ENCODE data around the gene LRFN3.

LRFN3 gene

GRCh38 chr19:35937345-35938281, 1.4 kb downstream of the LRFN3 start:
- H3K9me3 ChIP-seq (ENCODE audit: insufficient read depth, low read depth, low read length) = no peaks in the 10 kb centered on the region
- no CpG with 5 or more reads among the region's 14 CpGs for WGBS (ENCODE audit: extremely low coverage, insufficient coverage, insufficient read length)
- H3K27me3 ChIP-seq (ENCODE audit: insufficient read depth, low read length) = no peaks in the 10 kb centered on the region

GRCh38 chr19:35938282-35939224, 2.4 kb downstream of the LRFN3 start:
- Histone ChIP-seq H2AFZ (ENCODE audit: insufficient read depth, low read length, poor library complexity) (no peak overlapping the region), H3K14ac (ENCODE audit: low read length) (no peak overlapping the region), H2AK5ac (ENCODE audit: low read length) (no peak overlapping the region), H3K18ac (ENCODE audit: low read length) (no peak overlapping the region), H3K27ac (ENCODE audit: low read depth, low read length) (no peak overlapping the region), H3K4me2 (ENCODE audit: low read length) (peak overlapping the region; percentile 94), H3K4me3 (ENCODE audit: low read depth, low read length) (no peak overlapping the region), H2BK5ac (ENCODE audit: low read depth, low read length, poor library complexity) (no peak overlapping the region), H2BK120ac (ENCODE audit: insufficient read depth, low read length, poor library complexity) (no peak overlapping the region), H4K91ac (ENCODE audit: low read depth, low read length) (no peak overlapping the region), H3K79me2 (ENCODE audit: control insufficient read depth, insufficient read depth, low read length, poor library complexity) (no peaks in the 10 kb centered on the region), H3K4ac (ENCODE audit: low read depth, low read length) (no peak overlapping the region), H3K27me3 (ENCODE audit: insufficient read depth, low read length) (no peaks in the 10 kb centered on the region), H4K12ac (ENCODE audit: low read depth, low read length) (no peak overlapping the region), H3K79me1 (ENCODE audit: low read length) (peaks cover 4% of the 10 kb centered on the region), H3K9ac (ENCODE audit: low read length) (no peak overlapping the region), H2BK12ac (ENCODE audit: low read length) (no peak overlapping the region), H3K36me3 (ENCODE audit: control insufficient read depth in 1 of 2, insufficient read depth in 2 of 2, low read length in 2 of 2) (peaks cover 14 to 20% of the 10 kb centered on the region in 2 experiments), H3K9me3 (ENCODE audit: insufficient read depth, low read depth, low read length) (no peaks in the 10 kb centered on the region), H3K4me1 (ENCODE audit: control insufficient read depth in 1 of 2, insufficient read depth in 2 of 2, low read length in 2 of 2) (peaks cover 14 to 26% of the 10 kb centered on the region in 2 experiments), H3K23ac (ENCODE audit: low read length) (no peak overlapping the region), H4K8ac (ENCODE audit: low read depth, low read length) (no peak overlapping the region)
- WGBS (ENCODE audit: extremely low coverage, insufficient coverage, insufficient read length) = no CpG with 5 or more reads among the region's 13 CpGs
- DNase-seq = no peak

More at GRCh38 chr19:35937345-35938281, 1.4 kb downstream of the LRFN3 start:
- Histone ChIP-seq H3K4ac (ENCODE audit: low read depth, low read length) (no peak overlapping the region), H2BK120ac (ENCODE audit: insufficient read depth, low read length, poor library complexity) (no peak overlapping the region), H4K8ac (ENCODE audit: low read depth, low read length) (no peak overlapping the region), H2BK5ac (ENCODE audit: low read depth, low read length, poor library complexity) (no peak overlapping the region), H2AK5ac (ENCODE audit: low read length) (no peak overlapping the region), H4K91ac (ENCODE audit: low read depth, low read length) (no peak overlapping the region), H3K4me2 (ENCODE audit: low read length) (peak overlapping the region; percentile 94), H3K18ac (ENCODE audit: low read length) (no peak overlapping the region), H3K27ac (ENCODE audit: low read depth, low read length) (no peak overlapping the region), H3K14ac (ENCODE audit: low read length) (no peak overlapping the region), H3K9ac (ENCODE audit: low read length) (peak overlapping the region; percentile 92), H3K4me3 (ENCODE audit: low read depth, low read length) (peak overlapping the region; percentile 20), H3K36me3 (ENCODE audit: control insufficient read depth in 1 of 2, insufficient read depth in 2 of 2, low read length in 2 of 2) (peaks cover 14 to 20% of the 10 kb centered on the region in 2 experiments), H3K79me1 (ENCODE audit: low read length) (peaks cover 4% of the 10 kb centered on the region), H3K4me1 (ENCODE audit: control insufficient read depth in 1 of 2, insufficient read depth in 2 of 2, low read length in 2 of 2) (peaks cover 14 to 26% of the 10 kb centered on the region in 2 experiments), H2BK12ac (ENCODE audit: low read length) (no peak overlapping the region), H4K12ac (ENCODE audit: low read depth, low read length) (no peak overlapping the region), H2AFZ (ENCODE audit: insufficient read depth, low read length, poor library complexity) (no peak overlapping the region), H3K79me2 (ENCODE audit: control insufficient read depth, insufficient read depth, low read length, poor library complexity) (no peaks in the 10 kb centered on the region), H3K23ac (ENCODE audit: low read length) (peak overlapping the region; percentile 28)
- DNase-seq = peak; percentile 36 to 58

GRCh38 chr19:35939307-35940077, 3.3 kb downstream of the LRFN3 start:
- H2AFZ ChIP-seq (ENCODE audit: insufficient read depth, low read length, poor library complexity) = no peak overlapping the region
- H3K27ac ChIP-seq (ENCODE audit: low read depth, low read length) = no peak overlapping the region
- H3K14ac ChIP-seq (ENCODE audit: low read length) = no peak overlapping the region
- H2BK12ac ChIP-seq (ENCODE audit: low read length) = no peak overlapping the region
- no peak overlapping the region for H3K9ac ChIP-seq (ENCODE audit: low read length)
- DNase-seq = no peak
- no peak overlapping the region for H3K18ac ChIP-seq (ENCODE audit: low read length)
- H4K12ac ChIP-seq (ENCODE audit: low read depth, low read length) = no peak overlapping the region
- H2BK120ac ChIP-seq (ENCODE audit: insufficient read depth, low read length, poor library complexity) = no peak overlapping the region
- H2AK5ac ChIP-seq (ENCODE audit: low read length) = no peak overlapping the region
- no peak overlapping the region for H3K4me2 ChIP-seq (ENCODE audit: low read length)
- H4K91ac ChIP-seq (ENCODE audit: low read depth, low read length) = no peak overlapping the region
- no peaks in the 10 kb centered on the region for H3K79me2 ChIP-seq (ENCODE audit: control insufficient read depth, insufficient read depth, low read length, poor library complexity)
- no peak overlapping the region for H3K23ac ChIP-seq (ENCODE audit: low read length)
- H3K4ac ChIP-seq (ENCODE audit: low read depth, low read length) = no peak overlapping the region
- H3K4me1 ChIP-seq (ENCODE audit: control insufficient read depth in 1 of 2, insufficient read depth in 2 of 2, low read length in 2 of 2) = peaks cover 14 to 26% of the 10 kb centered on the region in 2 experiments
- no peaks in the 10 kb centered on the region for H3K9me3 ChIP-seq (ENCODE audit: insufficient read depth, low read depth, low read length)
- H3K4me3 ChIP-seq (ENCODE audit: low read depth, low read length) = no peak overlapping the region
- H3K79me1 ChIP-seq (ENCODE audit: low read length) = peaks cover 4% of the 10 kb centered on the region
- H4K8ac ChIP-seq (ENCODE audit: low read depth, low read length) = no peak overlapping the region
- no CpG with 5 or more reads among the region's 55 CpGs for WGBS (ENCODE audit: extremely low coverage, insufficient coverage, insufficient read length)
- H3K36me3 ChIP-seq (ENCODE audit: control insufficient read depth in 1 of 2, insufficient read depth in 2 of 2, low read length in 2 of 2) = peaks cover 16 to 23% of the 10 kb centered on the region in 2 experiments
- no peak overlapping the region for H2BK5ac ChIP-seq (ENCODE audit: low read depth, low read length, poor library complexity)
- H3K27me3 ChIP-seq (ENCODE audit: insufficient read depth, low read length) = no peaks in the 10 kb centered on the region
